NCI-H187 (cell line): ENCODE results near the gene CCDC97.

Source experiments
- DNase-seq, 2 experiments: peaks; one replicate each; lab custom pipeline; 2025; lab: John Stamatoyannopoulos, UW

CCDC97 gene

DNA sequence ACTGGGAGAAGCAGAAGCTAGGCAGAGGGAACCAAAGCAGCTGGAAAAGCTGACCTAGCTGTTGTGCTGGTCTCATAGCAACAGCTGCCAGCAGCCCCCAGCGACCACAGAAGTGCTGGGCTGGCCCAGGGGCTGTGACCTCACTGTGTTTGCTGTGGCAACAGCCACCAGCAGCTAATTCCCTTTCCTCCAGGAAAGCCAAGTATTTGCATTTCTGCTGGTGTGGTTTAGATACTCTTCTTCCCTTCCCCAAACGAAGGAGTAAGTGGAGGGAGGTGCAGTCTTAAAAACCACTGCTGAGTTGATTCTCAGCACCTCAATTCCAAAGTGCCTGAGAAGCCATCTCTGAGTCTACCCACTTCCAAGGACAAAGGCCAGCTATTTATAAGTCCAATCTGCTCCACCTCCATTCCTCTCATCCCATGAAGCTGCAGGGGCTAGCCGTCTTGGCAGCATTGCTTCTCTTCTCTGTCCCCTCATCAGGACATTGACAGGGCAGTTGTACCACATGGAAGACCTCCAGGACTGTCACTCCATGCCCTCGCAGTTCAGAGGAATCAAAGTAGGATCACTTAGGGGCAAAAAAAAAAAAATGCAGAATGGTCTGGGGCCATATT is 11.5 kb upstream of the CCDC97 start:
- DNase-seq = no peak

DNA sequence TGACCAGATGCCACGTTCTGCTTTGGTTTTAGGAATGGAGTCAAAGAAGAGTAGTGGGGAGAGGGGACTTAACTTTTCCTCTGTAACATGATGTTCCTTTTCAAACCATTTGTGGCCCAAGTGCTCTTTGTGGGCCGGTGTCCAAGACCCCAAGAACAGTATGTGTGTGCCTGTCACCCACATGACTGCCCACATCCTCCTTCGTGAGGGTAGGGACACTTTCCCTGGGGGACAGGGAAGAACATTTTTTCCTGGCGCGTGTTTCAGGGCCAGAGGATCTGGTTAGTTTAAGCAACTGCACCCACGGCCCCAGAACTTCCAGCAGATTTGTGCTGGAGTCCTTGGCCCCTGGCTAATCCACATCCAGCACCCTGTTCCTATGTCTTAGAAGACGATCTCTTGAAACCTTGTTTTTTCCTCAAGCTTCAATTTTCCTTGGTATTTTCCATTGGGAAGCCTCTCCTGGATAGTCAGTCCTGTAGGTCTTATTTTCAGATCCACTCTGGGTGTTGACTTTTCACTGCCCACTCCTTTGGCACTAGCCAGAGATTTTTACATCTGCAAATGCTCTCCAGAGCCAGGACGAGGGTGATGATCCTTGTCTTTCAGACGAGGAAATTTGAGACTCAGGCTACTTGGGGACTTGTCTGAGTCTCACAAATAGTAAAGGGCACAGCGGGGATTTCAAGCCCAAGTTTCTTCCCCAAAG is 10.8 kb upstream of the CCDC97 start:
- DNase-seq = no peak

DNA sequence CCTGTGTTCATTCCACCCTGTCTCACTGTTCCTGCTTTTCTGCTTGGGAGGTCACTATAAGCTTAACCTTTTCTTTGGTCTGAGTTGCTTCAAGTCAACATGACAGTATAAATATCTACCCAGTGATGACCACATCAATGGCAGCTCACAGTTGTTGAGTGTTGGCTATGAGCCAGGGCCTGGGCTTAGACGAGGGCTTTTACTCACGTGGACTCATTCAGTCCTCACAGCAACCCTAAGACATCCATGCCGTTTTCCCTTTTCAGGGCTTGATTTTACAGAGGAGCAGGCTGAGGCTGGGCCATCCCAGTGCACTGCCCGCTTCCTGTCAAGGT is 10.2 kb upstream of the CCDC97 start:
- DNase-seq = no peak

DNA sequence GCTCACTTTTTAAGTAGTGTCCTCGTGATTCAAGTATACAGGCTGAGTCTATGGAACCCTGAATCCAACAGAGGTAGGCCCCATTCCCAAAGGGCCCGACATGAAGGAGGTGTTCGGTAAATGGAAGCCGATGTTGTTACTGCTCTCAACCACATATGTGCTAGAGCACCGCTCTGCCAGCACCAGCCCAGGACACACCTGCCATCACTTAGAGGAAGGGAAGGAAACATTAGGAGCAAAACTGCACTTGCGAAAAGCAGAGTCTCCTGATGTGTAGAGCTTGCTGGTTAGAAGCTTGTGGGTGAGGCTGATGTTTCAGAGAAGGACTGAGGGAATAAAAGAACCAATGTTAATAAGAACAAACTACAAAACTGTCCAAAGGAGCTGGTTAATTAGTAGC is 9.4 kb upstream of the CCDC97 start:
- no peak for DNase-seq

DNA sequence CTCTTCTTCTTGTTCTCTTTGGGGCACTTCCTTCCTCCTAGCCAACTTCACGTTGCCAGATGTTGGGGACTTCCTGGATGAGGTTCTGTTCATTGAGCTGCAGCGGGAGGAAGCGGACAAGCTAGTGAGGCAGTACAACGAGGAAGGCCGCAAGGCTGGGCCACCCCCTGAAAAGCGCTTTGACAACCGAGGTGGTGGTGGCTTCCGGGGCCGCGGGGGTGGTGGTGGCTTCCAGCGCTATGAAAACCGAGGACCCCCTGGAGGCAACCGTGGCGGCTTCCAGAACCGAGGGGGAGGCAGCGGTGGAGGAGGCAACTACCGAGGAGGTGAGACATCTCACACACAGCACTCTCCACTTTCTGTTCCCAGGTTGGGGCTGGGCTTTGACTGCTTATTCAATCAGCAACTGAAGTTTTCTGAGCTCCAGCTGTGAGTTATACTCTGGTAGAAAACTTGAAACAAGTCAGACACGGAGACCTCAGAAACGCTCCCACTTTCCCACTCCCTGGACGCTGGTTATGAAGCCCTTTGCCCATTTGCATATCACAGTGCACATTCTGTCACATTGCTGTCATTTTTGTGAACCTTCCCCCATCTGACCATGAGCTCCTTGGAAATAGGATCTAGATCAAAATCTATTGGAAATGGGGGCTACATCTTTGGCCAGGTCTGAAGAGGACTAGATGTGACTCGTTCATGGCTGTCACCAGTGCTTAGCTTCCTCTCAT is 7.2 kb upstream of the CCDC97 start:
- DNase-seq = no peak

DNA sequence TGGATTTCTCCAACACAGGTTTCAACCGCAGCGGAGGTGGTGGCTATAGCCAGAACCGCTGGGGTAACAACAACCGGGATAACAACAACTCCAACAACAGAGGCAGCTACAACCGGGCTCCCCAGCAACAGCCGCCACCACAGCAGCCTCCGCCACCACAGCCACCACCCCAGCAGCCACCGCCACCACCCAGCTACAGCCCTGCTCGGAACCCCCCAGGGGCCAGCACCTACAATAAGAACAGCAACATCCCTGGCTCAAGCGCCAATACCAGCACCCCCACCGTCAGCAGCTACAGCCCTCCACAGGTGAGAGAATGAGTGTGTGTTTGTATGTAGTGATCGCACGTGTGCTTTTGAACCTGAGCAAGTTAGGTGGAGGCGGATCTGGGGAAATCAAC is 6.0 kb upstream of the CCDC97 start:
- DNase-seq = no peak

DNA sequence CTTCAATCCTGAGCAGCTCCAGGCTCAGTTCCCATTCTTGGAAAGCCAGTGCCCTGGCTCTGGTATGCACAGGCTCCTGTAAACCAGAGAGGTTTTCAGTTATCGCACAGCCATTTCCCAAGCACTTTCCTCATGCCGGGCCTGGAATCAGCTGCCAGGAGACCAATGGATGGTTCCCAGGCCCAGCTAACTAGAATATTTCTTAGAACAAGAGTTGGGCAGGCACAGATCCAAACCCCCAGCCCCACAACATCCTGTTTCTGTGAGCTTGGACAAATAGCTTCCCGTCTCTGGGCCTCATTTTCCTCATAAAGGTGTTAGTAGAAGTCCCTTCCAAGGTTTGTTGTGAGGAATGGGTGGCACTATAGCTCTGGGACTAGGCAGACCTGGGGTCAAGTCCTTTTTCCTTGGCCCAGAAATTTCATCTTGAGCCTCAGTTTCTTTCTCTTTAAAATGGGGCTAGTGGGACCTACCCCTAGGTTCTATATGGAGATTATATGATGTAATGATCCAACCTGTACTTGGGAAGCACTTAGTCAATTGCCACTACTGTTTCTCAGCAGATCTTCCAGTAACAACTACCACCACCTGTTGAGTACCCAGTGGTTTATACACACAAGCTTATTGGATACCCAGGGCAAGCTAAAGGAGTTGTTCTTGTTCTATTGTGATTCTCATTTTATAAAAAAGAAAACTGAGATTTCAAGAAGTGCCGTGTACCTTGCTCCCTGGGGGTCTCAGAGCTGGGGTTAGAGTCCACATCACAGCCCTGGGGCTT is 5.1 kb upstream of the CCDC97 start:
- DNase-seq = no peak

DNA sequence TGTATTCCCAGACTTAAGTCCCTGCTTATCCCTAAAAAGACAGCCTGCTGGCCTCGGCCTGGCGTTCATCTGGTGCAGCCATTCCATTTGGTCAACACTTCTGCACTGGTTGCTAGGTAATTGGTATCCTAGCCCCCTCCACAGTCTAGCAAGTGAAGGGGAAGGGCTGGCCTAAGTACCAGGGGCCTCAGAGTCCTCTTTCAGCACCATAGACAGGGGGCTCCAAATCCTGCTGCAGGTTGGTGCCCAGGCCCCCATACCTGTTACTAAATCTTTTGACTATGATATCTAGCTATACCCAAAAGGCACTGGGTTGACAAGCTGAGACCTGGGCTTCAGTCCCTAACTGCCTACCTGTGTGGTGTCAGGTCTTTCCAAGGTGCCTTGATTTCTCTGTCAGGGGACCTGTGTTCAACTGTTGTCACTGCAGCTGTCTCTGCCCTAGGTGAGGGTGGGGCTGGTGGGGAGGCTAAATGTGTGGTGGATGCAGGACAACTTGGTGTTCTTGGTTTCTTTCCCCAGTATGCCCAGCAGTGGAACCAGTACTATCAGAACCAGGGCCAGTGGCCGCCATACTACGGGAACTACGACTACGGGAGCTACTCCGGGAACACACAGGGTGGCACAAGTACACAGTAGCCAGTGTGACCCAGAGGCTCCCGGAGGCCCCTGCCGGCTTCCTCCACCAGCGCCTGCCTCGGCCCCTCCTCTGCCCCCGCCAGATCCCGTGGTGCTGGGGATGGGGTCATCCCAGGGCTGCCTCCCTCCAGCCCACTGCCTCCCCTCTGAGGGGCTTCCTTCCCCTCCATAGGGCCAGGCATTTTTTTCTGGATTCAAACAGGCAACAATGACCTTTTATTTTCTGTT is 3.8 kb upstream of the CCDC97 start:
- no peak for DNase-seq

DNA sequence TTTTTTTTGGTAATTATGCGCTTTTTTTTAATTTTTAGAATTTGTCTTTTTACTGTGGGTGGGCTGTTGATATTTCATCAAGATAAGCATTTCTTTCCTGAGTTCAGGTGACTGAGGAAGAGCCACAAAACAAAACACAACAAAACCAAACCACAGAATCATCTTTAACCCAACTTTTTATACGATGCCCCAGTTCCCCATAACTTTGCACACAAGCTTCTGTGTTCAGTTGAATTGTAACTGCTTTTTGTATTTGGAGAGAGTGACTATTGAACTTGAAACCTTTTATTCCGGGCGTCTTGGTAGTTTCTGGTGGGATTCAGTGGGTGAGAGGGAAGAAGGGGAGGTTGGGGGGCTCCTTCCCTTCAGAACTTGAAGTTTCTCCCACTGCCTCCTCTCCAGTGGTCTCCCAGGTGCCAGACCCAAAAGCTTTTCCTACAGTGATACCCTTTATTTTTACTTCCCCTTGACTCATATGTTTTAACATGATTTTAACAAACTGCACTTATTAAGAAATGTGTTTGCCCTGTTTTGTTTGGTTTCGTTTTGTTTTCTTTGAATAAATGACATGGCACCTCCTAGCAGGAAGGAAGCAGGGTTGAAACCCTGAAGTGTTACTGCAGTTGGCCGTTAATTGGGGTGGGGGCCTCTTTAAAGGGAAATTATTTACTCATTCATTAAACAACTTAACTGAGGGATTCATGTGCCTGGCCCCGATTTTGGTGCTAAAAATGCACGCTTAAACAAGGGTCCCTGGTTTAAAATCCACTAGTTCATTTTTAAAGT is 2.7 kb upstream of the CCDC97 start:
- no peak for DNase-seq

DNA sequence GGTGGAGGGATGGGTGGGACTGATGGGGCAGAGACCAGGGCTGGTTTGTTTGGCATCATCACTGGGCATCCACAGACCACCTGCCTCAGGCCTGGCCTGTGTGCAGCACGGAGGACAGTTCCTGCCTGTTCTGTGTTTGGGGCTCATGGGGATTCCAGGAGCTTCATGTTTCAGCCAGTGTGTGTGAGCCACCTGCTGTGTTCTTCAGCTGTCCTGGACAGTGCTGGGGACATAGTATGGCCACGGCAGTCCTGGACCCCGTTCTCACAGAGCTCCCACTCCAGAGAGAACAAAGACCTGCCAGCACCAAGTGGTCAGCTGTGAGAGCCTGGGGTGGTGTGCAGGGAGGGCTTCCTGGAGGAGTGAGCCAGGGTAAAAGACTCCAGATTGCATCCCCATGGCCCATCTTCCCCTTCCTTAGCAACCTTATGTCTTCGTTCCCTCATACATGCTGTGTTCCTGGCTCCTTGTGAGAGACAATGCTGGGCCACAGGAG is 2.0 kb upstream of the CCDC97 start:
- no peak for DNase-seq

DNA sequence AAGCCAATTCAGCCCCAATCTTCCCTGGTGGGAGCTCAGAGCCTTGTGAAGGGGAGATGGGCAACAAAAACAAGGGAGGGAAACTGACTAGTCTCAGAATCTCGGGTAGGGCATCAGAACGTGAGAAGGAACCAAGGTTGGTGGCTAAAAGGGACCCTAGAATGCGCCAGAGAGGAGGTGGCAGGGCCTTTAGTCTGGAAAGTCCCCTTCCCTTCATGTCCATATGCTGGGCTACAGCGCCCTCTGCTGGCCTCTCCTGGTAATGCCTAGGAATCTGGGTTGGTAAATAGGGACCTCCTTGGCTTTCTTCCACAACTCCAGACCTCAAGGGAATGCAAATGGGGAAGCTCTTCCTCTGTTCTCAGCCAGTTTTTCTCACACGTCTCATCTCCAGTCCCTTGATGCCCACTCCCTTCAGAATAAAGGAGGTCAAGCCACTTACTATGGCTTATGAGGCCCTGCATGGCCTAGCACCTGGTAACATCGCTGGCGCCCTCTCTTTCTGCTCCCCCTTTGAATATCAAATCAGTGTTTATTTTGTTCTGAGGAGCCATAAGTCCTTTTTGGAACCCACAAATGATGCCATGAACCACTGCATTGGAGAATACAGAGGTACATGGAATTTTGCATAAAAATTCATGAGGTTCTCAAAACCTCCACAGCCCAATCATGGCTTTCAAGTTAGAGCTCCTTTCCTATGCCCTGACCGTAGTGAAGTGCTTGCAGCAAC is 1.4 kb upstream of the CCDC97 start:
- DNase-seq = peak; percentile 72 to 88

DNA sequence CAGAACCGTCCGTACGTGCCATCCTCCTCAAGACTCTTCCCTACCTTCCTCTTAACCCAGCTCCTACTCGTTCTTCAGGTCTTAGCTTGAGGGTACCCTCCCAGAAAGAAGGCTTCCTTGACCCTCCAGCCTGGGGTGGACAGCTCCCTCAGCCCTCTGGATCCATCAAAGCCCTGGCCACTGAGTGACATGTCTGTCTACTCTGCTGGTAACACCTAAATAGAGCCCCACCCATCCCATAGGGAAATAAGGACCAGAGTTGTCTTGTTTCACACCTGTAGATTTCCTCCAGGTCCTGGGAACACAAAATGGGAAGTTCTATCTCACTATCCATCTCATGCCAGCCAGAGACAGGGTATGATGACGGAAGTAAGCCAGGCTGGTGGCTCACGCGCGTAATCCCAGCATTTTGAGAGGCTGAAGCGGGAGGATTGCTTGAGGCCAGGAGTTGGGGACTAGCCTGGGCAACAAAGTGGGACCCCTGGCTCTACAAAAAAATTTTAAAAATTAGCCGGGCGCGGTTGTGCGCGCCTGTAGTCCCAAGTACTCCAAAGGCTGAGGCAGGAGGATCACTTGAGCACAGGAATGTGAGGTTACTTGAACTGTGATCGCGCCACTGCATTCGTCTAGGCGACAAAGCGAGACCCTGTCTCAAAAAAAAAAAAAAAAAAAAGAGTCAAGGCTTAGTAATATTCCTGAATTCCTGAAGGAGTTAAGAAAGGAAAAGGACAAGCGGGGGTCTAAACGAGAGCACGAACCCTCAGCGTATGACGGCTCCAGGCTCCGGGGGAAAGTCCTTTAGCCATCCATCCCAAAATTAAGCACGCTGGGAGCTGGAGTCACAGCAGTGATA is 566 bp upstream of the CCDC97 start:
- no peak for DNase-seq

DNA sequence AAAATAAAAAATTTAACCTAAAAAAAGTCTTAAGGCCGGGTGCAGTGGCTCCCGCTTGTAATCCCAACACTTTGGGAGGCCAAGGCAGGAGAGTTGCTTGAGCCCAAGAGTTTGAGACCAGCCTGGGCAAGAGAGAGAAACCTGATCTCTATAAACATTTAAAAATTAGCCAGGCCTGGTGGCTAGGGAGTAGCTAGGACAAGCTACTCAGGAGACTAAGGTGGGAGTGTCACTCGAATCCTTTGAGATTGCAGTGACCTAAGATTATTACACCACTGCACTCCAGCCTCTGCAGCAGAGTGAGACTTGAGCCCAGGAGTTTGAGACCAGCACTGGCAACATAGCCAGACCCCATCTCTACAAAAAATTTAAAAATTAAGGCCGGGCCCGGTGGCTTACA is 1.1 kb downstream of the CCDC97 start:
- DNase-seq = no peak

DNA sequence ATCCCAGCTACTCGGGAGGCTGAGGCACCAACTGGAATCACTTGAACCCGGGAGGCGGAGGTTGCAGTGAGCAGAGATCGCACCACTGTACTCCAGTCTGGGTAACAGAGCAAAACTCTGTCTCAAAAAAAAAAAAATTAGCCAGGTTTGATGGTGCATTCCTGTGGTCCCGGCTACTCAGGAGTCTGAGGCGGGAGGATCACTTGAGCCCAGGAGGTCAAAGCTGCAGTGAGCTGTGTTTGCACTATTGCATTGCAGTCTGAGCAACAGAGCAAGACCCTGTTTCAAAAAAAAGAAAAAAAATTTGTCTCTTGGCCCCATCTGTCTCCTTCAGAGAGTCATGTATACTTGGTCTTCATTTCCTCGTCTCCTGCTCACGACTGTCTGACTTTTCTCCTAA is 1.6 kb downstream of the CCDC97 start:
- DNase-seq = no peak

DNA sequence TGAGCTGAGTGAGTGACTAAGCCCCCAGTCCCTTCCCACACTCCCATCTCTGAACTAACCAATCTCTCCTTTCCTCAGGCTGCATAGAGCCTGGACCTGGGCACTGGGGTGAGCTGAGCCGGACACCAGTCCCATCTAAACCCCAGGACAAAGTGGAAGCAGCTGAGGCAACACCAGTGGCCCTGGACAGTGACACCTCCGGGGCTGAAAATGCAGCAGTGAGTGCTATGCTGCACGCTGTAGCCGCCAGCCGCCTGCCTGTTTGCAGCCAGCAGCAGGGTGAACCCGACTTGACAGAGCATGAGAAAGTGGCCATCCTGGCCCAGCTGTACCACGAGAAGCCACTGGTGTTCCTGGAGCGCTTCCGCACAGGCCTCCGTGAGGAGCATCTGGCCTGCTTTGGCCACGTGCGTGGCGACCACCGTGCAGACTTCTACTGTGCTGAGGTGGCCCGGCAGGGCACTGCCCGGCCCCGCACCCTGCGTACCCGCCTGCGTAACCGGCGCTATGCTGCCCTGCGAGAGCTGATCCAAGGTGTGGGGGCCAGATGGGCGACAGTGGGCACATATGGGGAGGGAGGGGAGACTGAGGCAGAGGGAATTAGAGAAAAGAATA is 6.4 kb downstream of the CCDC97 start:
- no peak for DNase-seq

DNA sequence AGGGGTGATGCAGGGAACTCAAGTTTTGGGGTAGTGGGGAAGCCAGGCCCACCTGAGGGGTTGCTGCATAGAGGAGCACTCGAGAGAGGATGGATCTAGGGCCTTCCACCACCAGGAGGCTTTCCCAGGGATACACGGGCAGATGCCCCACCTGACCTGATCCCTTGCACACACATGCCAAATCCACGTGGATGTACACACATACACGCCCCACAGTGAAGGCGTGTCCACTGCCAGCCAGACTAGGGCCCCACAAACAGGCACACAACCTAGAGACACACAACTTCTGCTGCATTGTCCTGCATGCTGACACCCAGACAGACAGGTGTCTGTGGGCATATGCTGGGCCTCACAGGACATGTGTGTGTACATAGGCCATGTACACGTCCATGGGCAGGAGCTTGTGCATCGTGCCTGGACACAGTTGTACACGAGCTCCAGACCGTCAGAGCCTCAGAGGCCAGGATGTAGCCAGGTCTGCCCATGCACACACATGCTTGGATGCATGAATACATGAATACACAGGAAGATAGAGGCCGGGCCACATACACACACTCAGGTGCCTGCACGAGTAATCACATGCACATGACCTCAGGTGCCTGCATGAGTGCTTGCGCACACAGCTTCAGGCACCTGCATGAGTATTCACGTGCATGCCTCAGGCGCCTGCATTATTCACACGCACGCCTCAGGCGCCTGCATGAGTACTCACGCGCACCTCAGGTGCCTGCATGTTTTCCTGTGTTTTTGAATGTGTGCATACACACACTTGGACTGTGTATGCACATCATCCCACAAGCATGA is 8.9 kb downstream of the CCDC97 start:
- no peak for DNase-seq

DNA sequence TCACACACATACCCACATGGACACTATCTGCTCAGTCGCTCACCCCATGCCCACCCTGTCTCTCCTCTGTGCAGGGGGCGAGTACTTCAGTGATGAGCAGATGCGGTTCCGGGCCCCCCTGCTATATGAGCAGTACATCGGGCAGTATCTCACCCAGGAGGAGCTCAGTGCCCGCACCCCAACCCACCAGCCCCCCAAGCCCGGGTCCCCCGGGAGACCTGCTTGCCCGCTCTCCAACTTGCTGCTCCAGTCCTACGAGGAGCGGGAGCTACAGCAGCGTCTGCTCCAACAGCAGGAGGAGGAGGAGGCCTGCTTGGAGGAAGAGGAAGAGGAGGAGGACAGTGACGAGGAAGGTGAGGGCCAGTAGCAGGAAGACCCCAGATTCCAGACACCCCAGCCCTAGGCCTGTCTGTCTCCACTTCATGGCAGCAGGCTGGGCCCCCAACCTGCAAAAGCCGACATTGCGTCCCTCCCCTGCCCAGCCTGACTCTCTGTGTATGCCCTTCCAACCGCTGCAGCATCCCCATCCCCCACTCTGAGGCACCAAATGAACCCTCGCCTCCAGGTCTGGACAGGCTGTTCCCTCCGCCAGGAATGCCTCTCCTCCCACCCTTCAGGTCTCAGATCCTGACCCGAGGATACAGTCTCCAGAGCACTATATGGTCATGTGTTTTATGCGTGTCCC is 9.7 kb downstream of the CCDC97 start:
- DNase-seq = no peak
